ENCODE data around the gene CITED4. TPM values are rescaled to one million over a fixed set of nuclear protein-coding genes. Genes with fewer than 3 reads are reported as not detected.

Gene CITED4
- total and polyA plus RNA-seq, 10 of the 15 experiments (the other 5 are each of a cell fraction or from before 2014, with no cell fraction given): 0.13 to 0.64 (median 0.26) TPM; not detected in 6

DNA sequence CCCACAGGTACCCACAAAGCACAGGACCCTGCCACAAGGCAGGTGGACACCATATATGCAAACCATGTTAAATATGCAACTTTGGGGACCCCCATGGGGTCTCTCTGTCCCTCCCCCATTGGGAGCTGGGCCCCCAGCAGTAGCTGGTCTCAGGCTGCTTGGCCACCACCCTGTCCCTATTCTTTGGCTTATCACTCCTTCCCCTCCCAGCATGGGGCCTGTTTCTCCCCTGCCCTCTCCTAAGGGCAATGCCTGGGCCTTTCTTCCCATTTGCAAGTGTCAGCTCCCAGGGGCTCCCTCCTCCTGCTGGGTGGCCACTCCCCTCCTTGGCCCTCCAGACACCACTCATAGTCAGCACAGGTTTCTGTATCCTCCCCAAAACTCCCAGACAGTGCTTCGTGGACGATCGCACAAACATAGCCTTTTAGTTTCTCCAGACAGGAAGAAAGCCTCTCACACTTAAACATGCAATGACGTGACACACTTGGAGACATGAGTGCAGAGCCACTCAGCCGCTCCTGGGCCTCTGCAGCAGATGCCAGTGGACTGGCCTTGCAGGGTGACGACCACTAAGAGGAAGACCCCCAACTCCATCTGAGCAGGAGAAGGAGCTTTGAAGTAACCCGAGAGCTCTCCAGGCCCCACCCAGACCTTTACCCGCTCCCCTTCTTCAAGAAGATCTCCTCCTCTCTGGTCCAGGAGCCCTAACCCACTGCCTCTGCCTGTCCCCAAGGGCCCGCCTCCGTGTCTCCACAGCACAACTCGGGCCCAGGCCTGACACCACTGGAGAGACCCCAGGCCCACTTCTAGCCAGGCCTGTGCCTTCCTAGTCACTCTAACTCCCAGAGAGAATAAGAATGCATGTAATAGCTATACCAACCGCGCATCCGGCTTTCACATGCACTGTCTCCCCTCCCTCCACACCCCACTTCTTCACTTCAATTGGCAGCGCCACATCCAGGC, 22.9 kb downstream of the CITED4 start:
- DNase-seq (ENCODE audit: low read depth, low spot score) (no peak), FAIRE-seq (no peak), ATAC-seq (no peak)
- ChIA-PET SMC1A (ENCODE audit: uncharacterized antibody, unreplicated experiment) (interaction anchor here (0.6 kb wide), 1 partner anchor 57 kb away, joined by 3 read pairs; no protein-coding TSS in a partner anchor), POLR2A (no interaction called here), CTCF (interaction anchor here (1.7 kb wide), 1 partner anchor 10 kb away, joined by 6 read pairs; no protein-coding TSS in a partner anchor), RAD21 (ENCODE audit: unreplicated experiment) (no interaction called here)
- intact Hi-C loops (cut with micrococcal nuclease; ENCODE audit: unreplicated experiment): no loop called here
- H3K9ac ChIP-seq (ENCODE audit: control insufficient read depth, insufficient read depth, low read length): no peak overlapping the region
- 75% methylated on average over 15 of the region's 15 CpGs for WGBS (ENCODE audit: insufficient coverage, insufficient replicate concordance, low lambda C conversion rate, missing lambda C conversion rate)
- H3K9me3 ChIP-seq (replicated peaks; ENCODE audit: control insufficient read depth, insufficient read depth, low read length): no peaks in the 10 kb centered on the region; the same call in 2 of the 3 replicates
- H3K36me3 ChIP-seq (ENCODE audit: control insufficient read depth in 2 of 2, insufficient read depth in 2 of 2, low read length in 1 of 2): no peaks in the 10 kb centered on the region
- H3K27me3 ChIP-seq (replicated peaks in 1 of 2; ENCODE audit: control insufficient read depth in 2 of 2, insufficient read depth in 2 of 2, low read length in 1 of 2): no peaks in the 10 kb centered on the region
- H3K4me1 ChIP-seq (ENCODE audit: control insufficient read depth, insufficient read depth, low read length): 0 out of 2 replicates have a peak, but pooled peaks cover 4% of the 10 kb centered on the region
- no TSS peak for BruUV-seq (replicated peaks)
- H3K4me2 ChIP-seq (ENCODE audit: control insufficient read depth, insufficient read depth): no peak overlapping the region
- no peaks in the 10 kb centered on the region for H3K79me2 ChIP-seq (ENCODE audit: control insufficient read depth, insufficient read depth, low read length)
- no peaks in the 10 kb centered on the region for H4K20me1 ChIP-seq (ENCODE audit: control insufficient read depth, insufficient read depth)
- in situ Hi-C loops (cut with MboI): no loop called here
- H3K27ac ChIP-seq (ENCODE audit: control insufficient read depth, insufficient read depth): no peak overlapping the region
- no peak overlapping the region for H2AFZ ChIP-seq (ENCODE audit: control insufficient read depth, low read depth, low read length)
- H3K4me3 ChIP-seq: no peak overlapping the region
- no peak for TF ChIP-seq POLR2A (IDR thresholded peaks at IDR 0.05; ENCODE audit: low read depth, low read length)
- TF ChIP-seq NRF1 (conservative IDR thresholded peaks at IDR 0.05; ENCODE audit: low read depth, low read length): no peak
- TF ChIP-seq ZNF207 (IDR thresholded peaks at IDR 0.05; ENCODE audit: borderline replicate concordance): no peak
- no peak for TF ChIP-seq HCFC1 (IDR thresholded peaks at IDR 0.05; ENCODE audit: low read length)
- TF ChIP-seq, protein P1, sequence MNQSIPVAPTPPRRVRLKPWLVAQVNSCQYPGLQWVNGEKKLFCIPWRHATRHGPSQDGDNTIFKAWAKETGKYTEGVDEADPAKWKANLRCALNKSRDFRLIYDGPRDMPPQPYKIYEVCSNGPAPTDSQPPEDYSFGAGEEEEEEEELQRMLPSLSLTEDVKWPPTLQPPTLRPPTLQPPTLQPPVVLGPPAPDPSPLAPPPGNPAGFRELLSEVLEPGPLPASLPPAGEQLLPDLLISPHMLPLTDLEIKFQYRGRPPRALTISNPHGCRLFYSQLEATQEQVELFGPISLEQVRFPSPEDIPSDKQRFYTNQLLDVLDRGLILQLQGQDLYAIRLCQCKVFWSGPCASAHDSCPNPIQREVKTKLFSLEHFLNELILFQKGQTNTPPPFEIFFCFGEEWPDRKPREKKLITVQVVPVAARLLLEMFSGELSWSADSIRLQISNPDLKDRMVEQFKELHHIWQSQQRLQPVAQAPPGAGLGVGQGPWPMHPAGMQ (IDR thresholded peaks at IDR 0.05; ENCODE audit: borderline replicate concordance): no peak
- TF ChIP-seq PRDM15 (CRISPR knock-in tag; IDR thresholded peaks at IDR 0.05): no peak
- TF ChIP-seq ATF7 (IDR thresholded peaks at IDR 0.05; ENCODE audit: low read depth): no peak
- TF ChIP-seq, protein P2, sequence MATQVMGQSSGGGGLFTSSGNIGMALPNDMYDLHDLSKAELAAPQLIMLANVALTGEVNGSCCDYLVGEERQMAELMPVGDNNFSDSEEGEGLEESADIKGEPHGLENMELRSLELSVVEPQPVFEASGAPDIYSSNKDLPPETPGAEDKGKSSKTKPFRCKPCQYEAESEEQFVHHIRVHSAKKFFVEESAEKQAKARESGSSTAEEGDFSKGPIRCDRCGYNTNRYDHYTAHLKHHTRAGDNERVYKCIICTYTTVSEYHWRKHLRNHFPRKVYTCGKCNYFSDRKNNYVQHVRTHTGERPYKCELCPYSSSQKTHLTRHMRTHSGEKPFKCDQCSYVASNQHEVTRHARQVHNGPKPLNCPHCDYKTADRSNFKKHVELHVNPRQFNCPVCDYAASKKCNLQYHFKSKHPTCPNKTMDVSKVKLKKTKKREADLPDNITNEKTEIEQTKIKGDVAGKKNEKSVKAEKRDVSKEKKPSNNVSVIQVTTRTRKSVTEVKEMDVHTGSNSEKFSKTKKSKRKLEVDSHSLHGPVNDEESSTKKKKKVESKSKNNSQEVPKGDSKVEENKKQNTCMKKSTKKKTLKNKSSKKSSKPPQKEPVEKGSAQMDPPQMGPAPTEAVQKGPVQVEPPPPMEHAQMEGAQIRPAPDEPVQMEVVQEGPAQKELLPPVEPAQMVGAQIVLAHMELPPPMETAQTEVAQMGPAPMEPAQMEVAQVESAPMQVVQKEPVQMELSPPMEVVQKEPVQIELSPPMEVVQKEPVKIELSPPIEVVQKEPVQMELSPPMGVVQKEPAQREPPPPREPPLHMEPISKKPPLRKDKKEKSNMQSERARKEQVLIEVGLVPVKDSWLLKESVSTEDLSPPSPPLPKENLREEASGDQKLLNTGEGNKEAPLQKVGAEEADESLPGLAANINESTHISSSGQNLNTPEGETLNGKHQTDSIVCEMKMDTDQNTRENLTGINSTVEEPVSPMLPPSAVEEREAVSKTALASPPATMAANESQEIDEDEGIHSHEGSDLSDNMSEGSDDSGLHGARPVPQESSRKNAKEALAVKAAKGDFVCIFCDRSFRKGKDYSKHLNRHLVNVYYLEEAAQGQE (IDR thresholded peaks at IDR 0.05; ENCODE audit: low read depth, low read length): no peak
- no peak for TF ChIP-seq RAD51 (IDR thresholded peaks at IDR 0.05)
- no peak for TF ChIP-seq SRF (IDR thresholded peaks at IDR 0.05; ENCODE audit: low read depth in 2 of 2, low read length in 2 of 2)
- no peak for TF ChIP-seq MTA2 (IDR thresholded peaks at IDR 0.05; ENCODE audit: low read depth)

Measured in GM12878 (cell line).